ENCODE measurements around the gene LPCAT2.
"Not testable (repeated sequence)": the region's sequence is repeated elsewhere in the genome, so short reads cannot be mapped to it uniquely, and the experiment has no call there.

The LPCAT2 gene

DNA sequence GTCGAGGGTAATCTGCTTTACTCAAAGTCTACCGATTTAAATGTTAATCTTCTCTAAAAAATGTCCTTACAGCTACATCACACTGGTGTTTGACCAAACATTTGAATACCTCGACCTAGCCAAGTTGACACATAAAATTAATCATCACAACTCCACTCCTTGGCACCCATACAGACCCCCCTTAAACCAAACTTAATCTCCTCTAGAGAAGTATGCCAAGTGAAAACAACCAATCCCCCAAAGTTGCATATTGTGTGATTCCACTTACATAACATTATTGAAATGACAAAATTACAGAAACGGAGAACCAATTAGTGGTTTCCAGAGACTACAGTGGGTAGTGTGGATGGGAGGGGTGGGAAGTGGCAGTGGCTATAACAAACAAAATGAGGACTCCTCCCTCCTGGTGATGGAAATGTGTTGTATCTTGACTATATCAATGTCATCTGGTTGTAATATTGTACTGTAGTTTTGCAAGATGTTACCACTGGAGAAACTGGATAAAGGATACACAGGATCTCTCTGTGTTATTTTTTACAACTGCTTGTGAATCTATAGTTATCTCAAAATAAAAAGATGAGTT, 97.0 kb downstream of the LPCAT2 start:
- DNase-seq (ENCODE audit: low spot score), result no peak

DNA sequence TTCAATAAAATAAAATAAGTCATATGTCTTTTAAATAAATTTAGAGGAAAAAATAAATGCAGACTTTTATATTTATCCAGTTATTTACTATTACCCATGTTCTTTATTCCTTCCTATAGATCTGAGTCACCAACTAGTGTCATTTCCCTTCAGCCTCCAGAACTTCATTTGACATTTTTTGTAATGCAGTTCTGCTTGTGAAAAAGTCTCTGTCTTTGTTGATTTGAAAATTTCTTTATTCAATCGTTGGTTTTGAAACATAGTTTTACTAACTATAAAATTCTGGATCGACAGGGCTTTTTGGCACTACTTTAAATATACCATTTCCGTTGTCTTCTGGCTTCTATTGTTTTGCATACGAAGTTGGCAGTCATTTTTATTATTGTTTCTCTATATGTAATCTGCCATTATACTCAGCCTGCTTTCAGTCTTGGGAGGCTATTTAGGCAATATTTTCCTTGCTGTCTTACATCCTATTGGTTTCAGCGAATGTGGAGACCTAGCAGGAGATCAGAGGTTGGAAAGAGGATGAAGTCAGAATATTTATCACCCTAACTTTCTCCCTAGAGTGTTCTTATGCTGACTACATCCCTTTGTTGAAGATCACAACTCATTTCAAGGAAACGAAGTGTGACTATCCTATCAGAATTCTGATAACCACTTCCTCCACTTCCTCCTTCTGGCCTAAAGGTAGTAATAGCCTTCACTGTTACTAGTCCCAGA, 104.9 kb downstream of the LPCAT2 start:
- no peak for DNase-seq (ENCODE audit: low spot score)

DNA sequence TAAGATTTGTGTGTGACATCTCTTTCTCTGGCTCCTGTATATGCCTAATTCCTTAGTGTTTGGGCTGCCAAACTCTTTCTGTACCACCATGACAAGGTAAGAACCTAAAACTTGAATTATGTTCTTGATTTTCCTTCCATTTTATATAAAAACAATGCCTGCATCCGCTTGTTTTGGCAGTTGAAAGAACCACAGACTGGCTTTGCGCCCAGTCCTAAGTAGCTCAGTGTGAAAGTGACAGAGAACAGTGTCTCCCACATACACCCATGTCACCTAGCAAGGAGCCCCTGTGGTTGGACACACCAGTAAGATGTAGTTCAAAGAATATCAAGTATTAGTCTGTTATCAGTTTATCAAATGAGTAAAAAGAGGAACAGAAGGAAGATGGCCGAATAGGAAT, 106.2 kb downstream of the LPCAT2 start:
- DNase-seq (ENCODE audit: low spot score), result no peak

DNA sequence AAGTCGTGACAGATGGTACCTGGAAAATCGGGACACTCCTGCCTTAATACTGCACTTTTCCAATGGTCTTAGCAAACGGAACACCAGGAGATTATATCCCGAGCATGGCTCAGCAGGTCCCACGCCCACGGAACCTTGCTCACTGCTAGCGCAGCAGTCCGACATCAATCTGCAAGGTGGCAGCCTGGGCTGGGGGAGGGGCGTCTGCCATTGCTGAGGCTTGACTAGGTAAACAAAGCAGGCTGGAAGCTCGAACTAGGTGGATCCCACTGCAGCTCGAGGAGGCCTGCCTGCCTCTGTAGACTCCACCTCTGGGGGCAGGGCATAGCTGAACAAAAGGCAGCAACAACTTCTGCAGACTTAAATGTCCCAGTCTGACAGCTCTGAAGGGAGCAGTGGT, 106.8 kb downstream of the LPCAT2 start:
- DNase-seq (ENCODE audit: low spot score), result not testable (repeated sequence)

DNA sequence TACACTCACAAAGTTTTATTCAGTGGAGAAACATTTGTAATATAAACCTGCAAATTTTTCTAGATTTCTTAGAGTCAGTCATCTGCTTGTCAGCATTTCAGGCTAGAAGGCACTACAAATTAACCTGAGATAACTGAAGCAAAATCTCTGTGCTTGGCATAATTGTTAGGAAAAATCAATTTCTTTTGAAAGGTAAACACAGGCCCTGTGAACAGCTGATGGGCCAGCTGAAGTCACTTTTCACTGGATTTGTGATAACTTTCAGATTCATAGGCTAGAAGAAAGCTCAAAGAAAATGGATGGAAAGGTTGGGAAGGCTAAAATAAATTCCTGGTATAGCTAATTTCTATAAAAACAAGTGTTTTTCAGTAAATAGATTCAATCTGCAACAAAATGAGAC, 112.9 kb downstream of the LPCAT2 start:
- no peak for DNase-seq (ENCODE audit: low spot score)

DNA sequence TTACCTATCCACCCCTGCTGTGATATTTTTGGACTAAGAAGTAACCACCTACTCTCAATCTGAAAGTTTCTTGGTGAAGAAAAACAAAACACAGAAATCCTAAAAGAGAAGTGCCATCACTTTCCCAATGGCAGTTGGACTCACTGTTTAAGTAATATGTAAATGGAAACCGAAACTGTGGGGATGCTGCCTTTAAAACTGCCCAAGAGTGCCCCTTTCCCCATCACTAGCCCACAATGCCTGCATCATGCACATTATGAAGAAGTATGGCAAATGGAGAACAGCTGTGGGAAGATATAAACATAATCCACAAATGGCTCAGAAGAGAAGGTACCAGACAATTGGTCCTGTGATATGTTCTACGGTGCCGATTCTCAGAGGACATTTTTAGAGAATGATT, 113.4 kb downstream of the LPCAT2 start:
- no peak for DNase-seq (ENCODE audit: low spot score)

DNA sequence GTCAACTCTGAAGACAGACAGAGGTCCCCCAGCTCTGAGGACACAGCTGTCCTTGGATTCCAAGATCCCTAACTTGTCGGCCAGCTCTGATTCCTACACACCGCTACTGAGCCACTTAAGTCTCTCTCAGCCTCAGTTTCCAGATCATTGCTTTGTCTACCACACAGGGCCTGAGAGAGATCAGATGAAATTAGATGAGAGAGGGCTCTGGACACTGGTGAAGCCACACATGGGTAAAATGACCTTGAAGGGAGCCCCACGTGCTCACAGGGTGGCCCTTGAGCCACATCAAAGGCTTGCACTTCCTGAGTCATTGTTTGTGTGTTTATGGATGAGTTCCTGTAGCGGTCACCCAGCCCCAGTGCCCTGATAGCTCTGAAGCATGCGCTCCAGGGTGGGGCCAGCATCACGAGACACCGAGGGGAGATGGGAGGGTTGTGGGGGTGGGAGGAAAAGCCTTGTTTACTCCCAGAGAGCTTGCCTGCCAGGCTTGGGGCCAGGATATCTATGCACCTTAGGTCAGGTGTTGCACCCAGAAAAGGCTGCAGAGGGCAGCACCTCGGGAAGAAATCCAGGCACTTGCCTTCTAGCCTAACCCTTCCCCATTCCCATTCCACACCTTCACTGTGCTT, 114.2 kb downstream of the LPCAT2 start:
- no peak for DNase-seq (ENCODE audit: low spot score)

DNA sequence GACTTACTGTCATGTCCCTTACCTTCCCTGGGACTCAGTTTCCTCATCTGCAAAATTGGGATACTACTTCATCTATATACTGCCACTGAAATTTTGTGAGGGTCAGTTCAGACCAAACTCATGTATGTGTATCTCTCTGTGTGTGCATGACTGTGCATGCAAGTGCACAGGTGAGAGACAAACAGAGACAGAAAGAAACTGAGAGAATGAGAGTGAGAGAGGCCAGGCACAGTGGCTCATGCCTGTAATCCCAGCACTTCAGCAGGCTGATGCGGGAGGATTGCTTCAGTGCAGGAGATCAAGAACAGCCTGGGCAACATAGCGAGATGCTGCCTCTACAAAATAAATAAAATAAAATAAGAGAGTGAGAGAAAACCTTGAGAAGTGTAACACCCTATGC, 114.8 kb downstream of the LPCAT2 start:
- no peak for DNase-seq (ENCODE audit: low spot score)

DNA sequence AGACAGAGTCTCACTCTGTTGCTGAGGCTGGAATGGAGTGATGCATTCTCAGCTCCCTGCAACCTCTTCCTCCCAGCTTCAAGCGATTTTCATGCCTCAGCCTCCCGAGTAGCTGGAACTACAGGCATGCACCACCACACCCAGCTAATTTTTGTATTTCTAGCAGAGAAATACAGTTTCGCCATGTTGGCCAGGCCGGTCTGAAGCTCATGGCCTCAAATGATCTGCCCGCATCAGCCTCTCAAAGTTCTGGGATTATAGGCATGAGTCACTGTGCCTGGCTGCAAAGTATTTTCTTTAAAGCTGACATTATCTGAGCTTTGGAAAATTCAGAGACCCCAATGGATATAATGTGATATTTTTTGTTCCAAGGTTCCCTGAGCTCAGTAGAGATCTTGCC, 115.8 kb downstream of the LPCAT2 start:
- no peak for DNase-seq (ENCODE audit: low spot score)

DNA sequence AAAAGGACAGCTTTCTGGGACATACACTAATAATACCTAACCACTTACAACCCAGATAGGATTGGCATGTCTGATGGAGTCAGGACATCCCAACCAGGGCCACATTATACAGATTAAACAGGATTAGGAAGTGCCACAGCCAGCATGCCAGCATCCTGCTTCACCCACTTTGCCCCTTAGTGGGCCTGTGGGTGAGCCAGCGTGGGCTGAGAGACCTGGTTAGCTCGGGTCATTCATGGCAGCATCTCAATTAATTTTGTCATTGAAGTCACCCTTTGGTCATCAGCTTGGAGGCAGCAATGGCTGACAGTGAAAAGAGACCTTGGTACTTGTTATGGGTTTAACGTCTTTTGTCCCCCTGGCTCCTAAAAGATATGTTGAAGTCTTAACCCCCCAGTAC, 117.0 kb downstream of the LPCAT2 start:
- no peak for DNase-seq (ENCODE audit: low spot score)

DNA sequence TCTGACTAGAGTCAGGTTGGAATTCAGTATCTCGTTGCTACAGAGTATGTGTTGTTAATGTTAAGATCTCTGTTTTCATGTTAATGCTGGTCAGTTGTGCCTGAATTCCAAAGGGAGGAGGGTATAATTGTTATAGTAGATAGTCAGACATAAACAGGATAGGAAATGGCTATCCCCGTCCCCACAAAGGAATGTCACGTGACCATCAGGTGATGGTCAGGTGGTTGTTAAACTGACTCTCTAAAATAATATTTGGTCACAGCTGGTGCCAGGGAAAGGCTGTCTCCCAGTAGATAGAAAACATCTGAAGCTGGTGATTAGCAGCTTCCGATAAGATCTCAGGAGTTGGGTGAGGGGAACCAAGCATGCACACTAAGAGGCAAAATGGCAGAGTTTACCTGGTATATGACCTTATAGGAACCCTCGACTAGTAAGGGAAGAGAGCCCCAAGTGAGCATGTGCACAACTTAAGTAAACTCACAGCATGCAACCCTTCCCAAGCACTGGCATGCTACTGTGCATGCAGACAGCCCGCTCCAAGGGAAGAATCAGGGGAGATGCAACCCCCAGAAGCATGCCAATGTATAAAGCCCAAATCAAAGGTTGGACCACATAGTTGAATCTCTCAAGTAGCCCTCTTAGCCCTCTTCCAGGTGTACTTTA, 119.6 kb downstream of the LPCAT2 start:
- DNase-seq (ENCODE audit: low spot score), result no peak

DNA sequence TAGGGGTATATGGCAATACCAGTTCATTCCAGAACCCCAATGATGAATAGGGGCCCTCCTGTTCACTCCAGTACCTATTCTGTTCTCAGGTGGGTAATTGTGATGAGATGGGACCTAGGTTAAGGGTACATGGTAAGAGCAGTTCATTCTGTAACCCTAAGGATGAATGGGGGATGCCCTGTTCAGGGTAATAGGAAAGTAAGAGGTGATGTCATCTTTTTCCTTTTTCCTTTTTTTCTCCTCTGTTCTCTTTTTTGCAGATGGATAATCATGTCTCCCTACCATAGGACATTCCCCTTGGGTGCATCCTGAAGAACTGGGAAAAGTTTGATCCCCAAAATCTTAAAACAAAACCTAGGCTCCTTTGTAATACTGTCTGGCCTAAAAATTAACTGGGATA, 121.9 kb downstream of the LPCAT2 start:
- no peak for DNase-seq (ENCODE audit: low spot score)

DNA sequence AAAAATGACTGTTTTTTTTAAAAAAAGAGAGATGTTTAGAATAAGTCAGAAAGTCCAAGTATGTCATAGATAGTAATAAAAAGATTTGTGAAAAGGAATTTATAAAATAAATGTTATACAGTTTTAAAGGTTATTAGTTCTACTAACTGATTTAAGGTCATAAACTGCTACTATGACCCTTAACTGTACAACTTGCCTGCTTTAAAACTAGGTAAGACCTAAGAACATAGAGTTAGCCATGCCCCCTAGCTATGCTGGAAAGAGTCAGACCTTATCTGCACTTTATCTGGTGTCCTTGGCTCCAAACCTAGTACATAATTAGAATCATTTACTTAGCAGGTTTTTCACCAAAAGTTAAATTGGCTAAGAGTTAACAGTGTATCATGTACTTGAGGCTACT, 123.4 kb downstream of the LPCAT2 start:
- DNase-seq (ENCODE audit: low spot score), result no peak

DNA sequence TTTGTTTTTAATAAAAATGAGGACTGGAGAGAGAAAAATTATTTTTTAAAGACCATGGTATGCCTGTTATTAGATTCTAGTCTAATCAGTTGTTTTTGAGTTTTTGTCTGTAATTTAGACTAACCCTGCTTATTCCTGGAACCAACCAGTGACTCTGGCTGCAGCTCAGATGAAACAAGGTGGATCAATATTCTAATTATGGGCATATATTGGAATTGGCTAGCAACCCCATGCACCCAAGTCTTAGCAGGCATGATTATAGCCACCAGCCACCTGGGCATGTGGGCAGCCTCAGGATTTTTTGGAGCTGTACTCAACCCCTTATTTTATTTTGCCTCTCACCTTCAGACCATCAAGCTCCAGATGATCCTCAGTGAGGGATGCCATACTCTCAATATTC, 125.3 kb downstream of the LPCAT2 start:
- no peak for DNase-seq (ENCODE audit: low spot score)
